ENCODE results near the gene NHLRC4.

Gene NHLRC4

DNA sequence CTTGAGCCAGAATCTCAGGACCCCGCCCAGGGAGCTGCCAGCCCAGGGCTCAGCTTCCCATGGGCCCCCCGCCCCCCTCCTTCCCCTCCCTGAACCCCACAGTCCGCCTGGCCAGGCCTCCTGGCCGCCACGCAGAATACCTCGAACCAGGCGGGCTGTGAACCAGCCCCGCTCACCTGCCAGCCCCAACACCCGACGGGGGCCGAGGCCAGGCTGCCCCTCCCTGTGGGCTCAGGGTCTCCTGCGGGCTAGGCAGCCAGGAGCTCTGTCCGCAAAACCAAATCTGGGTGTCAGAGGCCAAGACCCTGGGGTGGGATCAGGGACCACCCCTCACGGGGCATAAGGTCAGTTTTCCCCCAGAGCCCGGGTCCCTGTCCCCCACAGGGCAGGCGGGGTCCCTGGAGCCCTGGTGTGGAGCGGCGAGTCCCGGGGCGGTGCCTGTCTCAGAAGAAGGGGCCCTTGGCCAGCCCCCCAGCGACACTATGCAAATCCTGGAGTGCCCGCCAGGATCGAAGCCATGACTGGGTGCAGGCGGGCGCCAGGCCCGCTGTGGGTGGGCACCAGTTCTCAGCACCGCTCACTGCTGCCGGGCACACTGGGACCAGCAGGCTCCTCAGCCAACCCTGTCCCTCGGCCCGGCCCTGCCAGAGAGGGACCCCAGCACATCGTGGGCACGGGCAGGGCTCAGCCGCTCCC lies 13.1 kb upstream of the NHLRC4 start:
- no peak for DNase-seq (ENCODE audit: low read depth in 2 of 2)

DNA sequence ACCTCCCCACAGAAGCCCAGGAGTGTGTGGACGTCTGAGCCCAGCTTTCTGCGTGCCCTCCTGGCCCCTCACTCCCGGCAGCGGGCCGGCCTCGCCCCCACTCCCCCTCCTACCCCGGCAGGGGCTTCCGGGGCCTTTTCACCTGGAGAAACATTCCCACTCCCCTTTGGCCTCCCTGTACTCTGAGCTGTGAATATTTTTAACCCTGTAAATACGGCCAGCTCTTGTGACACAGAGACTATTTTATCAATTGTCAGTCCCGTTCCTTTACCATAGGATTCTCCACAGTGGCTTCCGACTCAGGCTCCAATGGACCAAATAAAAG lies 12.5 kb upstream of the NHLRC4 start:
- no peak for DNase-seq (ENCODE audit: low read depth in 2 of 2)

DNA sequence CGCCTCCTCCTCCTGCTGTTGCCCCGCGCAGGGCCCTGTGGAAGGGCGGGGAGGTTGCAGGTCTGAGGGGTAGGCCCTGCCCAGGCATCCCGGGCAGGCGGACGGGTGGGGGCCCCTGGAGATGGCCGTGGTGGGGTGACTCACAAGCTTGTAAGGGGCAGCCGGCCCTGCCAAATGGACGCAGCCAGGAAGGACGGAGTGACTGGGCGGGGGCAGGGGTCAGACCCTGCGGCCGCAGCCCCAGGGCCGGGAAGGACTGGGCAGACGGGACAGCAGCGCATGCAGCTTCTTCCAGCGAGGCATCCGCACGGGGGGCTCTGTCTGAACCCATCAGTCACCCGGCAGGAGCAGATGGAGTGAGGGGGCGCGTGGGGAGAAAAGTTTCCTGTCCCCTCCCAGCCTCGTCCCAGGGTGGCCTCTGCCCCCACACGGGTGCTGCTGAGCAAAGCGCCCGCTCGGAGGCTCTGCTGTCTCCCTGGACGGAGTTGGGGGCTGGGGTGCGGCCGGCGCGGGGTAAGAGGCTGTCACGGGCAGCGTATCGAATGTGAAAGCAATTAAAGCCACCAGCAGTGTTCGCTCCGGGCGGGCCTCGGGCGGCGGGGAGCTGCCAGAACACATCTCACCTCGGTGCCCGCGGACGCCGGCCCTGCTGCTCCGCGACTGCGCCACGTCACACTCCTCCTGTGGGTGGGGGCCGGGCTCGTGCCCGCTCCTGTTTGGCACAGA lies 12.0 kb upstream of the NHLRC4 start:
- no peak for DNase-seq (ENCODE audit: low read depth in 2 of 2)

DNA sequence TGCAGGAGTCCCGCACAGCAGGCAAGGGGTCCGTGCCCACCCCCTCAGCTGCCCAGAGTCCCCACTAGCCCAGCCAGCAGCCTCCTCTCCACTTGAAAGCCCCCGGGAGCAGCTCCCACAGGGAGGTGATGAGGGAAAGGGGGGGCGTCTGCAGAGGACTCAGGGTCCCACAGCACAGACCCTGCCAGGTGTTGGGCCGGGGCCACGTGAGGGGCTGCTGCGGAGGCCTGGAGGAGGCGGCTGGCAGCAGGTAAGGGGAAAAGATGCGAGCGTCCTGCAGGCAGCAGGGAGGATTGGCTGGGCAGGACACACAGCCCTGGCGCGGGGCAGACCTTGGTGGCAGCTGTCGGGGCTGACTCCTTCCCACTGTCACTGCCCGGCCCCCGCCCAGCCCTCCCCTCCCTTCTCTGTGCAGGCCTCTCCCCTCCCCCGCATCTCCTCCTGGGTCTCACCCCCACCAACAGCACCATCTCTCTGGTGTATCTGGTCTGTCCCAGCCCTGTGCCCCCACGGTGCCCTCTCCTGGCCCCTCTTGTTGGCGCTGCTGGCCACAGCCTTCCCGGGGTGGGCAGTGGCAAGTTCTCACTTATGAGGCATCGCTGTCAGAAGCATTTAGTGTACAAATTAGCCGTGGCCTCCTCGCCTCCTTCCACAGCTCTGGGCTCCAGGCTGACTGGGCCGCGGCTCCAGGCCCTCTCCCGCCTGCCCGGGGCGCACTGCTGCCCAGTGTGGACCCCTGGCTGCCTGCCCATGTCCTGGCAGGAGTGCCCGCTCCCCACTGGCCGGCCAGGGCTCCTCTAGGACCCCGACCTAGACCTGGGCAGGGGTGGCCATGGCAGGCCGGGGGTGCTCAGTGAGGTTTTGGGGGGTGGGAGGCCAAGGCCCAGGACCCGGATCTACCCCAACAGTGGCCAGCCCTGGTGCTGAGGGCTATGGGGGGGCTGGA lies 11.0 kb upstream of the NHLRC4 start:
- DNase-seq (ENCODE audit: low read depth in 2 of 2): no peak

DNA sequence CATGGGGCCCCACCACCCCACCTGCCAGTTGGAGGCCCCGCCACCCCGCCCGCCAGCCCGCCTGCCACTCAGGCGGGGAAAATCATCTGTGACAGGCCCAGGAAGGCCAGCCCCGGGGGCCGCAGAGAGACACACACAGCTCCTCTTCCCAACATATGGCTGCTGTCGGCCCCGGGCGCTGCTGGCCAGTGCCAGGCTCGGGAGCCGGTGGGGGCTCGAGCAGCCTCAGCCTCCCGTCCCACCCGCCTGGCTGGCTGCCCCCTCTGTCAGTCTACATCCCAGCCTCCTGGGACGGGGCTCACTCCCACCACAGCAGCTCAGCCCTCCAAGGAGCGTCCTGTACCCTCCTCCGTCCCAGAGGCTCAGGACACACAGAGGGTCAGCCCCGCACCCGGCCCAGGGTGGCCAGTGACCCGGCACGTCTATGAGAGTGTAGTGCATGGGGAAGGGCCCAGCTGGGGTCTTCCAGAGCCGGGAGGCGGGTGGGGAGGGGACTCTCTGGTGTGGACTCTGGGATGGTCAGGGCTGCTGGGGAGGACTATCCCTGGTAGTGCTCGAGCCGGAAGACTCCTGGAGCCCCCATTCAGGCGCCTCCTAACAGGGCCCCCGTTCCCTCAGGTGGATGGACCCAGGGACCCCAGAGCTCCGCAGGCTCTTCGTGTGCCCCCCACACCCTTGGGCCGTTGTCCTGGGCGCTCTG lies 10.2 kb upstream of the NHLRC4 start:
- no peak for DNase-seq (ENCODE audit: low read depth in 2 of 2)

DNA sequence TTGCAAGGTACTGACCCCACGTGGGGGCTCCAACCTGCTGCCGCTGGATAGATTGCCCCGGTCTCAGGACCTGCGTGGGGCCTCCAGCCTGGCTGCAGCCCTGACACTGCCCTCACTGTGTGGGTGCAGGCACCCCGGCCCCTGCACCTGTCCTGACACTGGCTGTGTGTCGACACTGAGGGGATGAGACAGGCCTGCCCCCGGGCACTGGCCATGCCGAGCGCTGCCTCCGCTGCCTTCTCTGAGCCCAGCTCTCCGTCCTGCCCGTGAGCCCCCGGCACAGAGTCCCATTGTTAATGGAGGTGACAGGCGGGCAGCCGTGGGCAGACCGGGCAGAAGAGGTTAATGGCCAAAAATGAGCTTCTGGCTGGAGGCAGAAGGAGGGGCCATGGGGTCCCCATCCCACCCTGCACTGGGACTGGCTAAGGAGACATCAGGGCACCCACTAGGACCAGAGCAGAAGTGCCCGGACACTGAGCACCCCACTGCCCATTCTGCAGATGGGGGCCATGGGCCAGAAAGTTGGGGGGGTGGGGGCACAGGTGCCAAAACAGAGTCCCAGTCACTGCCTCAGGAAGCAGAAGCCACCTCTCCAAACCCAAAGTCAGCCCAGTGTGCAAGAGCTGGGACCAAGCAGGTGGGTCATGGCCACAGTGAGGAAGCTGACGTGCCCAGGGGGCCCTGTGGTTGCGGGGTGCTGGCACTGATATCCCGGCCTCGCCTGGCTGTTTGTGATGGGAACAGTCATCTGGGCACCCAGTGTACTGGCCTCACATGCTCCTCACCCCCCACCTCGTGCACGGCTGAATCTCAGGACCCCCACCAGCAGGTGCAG lies 9.1 kb upstream of the NHLRC4 start:
- DNase-seq (ENCODE audit: low read depth in 2 of 2): no peak

DNA sequence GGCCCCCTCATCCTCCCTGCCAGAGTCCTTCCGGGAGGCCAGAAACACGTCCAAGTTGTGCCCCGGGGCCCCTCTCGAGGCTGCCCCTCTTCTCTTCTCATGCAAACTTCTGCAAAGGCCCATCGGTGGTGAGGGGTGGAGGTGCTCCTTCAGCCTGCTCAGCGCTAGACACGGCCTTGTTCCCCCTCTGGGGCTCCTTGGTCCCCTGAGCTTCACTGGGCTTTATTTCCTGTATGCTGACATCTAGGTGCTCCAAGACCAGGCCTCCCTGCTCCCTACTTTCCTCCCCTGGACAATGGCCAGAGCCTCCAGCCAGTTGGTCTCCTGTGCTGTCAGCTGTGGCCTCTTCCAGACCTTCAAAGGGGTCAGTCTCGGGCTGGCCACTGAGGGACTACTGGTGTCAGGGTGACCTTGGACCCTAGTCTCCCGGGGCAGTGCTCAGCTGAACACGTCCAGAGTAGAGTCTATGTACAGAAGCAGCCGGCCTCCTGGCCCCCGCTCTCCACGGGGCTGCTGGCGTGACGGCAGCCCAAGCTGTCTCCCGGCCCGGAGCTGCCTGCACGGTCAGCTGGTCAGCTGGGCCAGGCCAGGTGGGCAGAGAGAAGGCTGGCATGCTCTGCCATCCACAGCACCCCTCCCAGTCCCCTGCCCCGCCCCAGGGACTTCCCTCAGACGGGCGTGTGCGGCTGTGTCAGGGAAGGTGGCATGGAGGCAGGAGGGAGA lies 8.3 kb upstream of the NHLRC4 start:
- DNase-seq (ENCODE audit: low read depth in 2 of 2): no peak

DNA sequence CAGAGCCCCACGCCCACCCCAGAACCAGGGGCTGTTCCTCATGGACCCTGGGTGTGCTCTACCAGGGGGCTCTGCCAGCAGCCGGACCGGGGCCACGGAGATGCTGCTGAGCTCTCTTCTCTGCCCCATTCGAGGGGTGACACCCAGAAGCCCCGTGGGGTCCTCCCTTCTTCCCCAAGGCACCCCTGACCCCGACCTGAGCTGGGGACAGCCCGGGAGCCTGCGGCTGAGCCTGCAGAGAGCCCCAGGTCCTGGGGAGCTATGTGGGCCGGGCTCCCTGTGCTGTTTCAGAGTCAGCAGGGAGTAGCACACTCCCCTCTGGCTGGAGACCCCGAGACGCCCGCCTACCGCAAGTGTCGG lies 7.8 kb upstream of the NHLRC4 start:
- no peak for DNase-seq (ENCODE audit: low read depth in 2 of 2)

DNA sequence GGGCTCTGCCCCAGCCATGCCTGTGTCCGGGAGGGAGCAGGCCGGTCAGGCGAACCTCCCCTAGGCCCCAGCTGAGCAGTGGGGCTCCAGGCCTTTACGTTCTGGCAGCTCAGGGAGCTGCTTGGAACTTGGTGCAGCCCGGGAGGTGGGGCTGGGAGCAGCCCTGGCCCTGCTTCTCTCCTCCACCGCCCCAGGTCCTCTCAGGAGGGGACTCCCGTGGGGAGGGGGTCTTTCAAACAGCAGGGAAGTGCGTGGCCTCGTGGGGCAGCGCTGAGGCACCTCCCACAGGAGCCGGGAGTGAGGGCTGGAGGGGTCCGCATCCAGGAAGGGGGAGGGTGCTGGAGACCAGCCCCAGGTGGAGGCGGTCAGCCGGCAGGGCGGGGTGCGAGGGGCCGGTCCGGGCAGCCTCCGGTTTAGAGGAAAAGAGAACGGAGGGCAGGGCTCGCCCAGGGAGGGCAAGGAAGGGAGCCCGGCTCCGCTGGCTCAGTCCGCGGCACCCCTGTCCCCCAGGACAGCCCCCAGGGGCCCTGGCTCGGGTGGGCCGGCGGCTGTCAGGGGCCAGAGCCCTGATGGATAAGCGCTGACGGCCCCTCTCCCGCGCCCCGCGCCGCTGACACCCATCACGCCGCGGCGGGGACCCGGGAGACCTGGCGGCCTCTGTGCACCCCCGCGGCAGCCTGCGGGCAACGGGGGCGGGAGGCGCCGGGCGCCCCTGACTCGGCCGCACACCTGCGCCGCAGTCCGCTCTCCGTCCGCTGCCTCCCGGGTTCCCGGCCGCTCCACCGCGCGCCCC lies 7.2 kb upstream of the NHLRC4 start:
- DNase-seq (ENCODE audit: low read depth in 2 of 2): no peak

DNA sequence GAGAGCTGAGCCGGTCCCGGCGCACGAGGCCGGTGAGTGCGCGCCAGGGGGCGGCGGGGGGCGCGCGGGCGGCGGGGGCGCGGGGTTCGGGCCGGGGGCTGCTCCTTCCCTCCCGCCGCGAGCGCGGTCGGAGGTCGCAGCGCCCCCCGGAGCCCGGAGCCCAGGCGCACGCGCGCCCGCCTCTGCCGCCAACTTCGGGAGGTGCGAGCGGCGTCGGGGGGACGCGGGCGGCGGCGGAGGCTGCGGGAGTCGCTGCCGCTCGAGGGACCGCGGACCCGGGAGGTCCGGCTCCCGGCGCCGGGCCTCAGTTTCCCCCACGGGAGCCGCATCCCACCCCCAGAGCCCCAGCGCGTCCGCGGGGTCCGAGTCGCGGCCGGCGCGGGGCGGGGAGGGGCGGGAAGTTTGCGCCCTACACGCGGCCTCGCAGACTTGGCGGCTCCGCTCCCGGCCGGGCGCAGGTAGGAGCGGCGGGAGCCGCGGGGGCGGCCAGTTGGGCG lies 6.6 kb upstream of the NHLRC4 start, which contains the start of gene PRR35:
PRR35 (plus strand) TSS at position 191 of the 497 bp plus-strand sequence. CDS start 2,901 bp downstream, outside the sequence.
- DNase-seq (ENCODE audit: low read depth in 2 of 2): no peak

DNA sequence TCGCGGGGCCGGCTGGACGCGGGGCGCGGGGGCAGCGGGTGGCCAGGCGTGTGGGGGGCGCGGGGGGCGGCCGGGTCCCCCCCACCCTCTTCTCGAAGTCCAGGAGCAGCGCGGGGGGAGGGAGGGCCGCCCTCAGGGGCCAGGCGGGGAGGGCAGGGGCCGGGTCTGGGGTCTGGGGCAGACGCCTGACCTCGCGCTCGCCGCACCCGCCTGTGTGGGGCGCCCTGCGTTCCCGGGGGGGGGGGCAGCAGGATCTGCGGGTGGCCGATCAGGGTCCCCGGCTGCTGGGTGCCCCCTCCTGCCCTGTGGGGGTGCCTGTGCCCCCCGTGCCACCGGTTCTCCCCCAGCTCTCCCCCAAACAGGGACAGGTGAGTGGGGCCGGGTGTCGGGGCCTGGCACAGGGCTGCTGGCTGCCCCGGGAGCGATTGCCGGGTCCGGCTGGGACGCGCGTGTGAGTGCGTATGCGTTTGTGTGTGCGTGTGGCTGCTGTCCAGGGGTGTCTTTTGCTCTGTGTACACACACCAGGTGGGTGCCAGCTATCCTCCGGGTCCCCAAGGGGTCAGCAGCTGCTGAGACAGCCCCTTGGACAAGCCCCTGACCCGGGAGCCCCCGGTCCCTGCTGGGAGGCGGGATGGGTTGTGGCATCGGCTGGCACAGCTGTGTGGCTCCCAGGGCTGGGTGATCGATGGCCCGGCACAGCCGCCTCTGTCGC lies 5.9 kb upstream of the NHLRC4 start:
- DNase-seq (ENCODE audit: low read depth in 2 of 2): no peak

DNA sequence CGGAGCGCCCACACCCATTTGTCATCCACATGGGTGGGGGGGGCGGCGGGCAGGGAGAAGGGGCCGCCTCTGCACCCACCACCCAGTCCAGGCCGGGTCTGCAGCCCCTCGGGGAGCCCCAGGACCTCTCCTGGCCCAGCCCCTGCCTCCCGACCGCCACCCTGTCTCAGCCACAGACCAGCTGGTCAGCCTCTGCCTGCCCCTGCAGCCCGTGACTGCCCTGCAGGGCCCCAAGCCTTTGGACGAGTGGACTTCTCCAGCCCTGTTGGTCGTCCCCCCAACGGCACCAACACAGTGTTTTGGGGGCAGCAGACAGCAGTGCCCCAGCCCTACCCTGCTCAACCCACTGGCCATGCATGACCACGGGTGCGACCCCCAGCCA lies 5.4 kb upstream of the NHLRC4 start:
- no peak for DNase-seq (ENCODE audit: low read depth in 2 of 2)

DNA sequence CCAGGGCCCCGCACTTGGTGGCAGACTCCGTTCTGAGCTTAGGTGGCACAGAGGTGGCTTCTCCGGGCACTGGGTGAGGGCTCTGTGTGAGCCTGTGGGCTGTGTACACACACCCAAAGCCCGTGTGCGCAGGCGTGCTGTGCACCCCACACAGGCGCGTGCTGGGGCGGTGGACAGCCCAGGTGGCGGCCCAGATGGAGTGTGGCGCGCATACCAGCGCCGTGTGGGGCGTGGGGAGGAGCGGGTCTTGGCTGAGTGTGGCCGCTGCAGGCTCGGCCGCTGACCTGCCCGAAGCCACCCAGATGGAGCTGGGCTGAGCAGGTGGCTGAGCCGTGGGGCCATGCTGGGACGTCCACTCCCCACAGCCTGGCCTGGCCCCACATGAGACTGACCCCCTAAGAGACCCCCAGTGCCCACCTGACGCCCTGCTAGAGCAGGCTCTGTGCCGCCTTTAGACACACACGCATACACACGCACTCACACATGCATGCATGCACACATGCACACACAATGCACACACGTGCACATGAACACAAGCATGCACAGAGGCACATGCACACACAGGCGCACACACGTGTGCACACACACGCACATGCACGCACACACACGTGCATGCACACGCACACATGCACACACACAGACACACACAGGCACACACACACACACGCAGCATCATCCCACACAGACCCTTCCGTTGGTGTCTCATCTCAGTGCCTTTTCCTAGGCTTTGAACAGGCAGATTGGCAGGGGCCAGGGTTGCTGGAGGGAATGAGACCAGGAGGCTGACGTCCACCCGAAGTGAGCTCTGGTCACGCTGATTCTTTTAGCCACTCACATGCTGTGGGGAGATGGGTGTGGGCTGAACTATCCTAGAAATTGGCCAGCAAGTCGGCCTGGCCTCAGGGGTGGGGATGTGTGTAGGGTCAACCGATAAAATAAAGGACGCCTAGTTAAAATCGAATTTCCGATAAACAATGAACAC lies 4.6 kb upstream of the NHLRC4 start:
- DNase-seq (ENCODE audit: low read depth in 2 of 2): no peak

DNA sequence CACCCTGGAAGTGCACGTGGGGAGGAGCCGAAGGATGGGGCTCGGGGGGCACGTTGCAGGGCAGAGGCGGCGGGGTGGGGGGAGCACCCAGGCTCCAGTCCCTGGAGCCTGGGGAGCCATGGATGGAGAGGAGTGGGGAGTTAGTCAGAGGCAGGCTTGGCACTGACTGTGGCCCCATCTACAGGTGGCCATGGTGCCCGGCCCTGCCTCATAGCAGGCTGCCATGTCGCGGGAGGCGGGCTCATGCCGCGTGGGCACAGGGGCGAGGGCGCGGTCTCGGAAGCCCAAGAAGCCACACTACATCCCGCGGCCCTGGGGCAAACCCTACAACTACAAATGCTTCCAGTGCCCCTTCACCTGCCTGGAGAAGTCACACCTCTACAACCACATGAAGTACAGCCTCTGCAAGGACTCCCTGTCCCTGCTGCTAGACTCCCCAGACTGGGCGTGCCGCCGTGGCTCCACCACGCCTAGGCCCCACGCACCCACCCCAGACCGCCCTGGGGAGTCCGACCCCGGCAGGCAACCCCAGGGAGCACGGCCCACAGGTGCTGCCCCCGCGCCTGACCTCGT lies 3.6 kb upstream of the NHLRC4 start:
- no peak for DNase-seq (ENCODE audit: low read depth in 2 of 2)

DNA sequence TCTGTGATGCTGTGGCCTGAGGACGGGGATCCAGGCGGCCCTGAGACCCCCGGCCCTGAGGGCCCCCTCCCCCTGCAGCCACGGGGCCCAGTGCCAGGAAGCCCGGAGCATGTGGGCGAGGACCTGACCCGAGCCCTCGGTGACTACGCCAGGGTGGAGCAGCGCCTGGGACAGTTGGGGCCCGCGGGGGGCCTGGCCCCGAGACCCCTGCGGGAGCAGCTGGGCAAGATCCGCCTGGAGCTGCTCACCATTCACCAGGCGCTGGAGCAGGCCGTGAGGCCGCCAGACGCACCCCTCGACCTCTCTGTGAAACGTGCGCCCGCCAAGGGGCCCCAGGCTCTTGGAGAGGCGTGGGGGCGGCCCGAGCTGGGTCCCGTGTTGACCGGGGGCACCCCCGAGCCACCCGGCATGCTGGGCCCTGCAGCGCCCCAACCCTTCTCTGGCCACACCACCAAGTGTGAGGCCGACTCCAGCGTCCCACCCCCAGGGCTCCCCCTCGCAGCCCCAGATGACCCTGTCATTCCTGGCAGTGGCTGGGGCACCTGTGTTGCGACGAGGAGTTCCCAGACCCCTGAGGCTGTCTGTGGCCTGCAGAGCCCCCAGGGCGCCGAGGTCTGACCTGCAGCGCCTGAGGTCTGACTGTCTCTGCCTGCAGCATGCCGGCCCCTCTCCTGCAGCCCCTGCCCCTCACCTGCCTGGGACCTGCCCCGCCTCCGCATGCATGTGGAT lies 2.0 kb upstream of the NHLRC4 start:
- DNase-seq (ENCODE audit: low read depth in 2 of 2): no peak
